NCI-H146 (cell line): Measurements from ENCODE around the gene EEPD1.

Experiments used
- DNase-seq: peaks from one replicate; lab custom pipeline; 2025; lab: John Stamatoyannopoulos, UW

The EEPD1 gene

GRCh38 chr7:36300696-36301350, 147.8 kb downstream of the EEPD1 start:
- DNase-seq: no peak

GRCh38 chr7:36301914-36302771, 149.1 kb downstream of the EEPD1 start:
- DNase-seq: no peak

GRCh38 chr7:36303202-36304098, 150.4 kb downstream of the EEPD1 start:
- peak; percentile 59 for DNase-seq

GRCh38 chr7:36304099-36304425, 151.0 kb downstream of the EEPD1 start:
- no peak for DNase-seq

GRCh38 chr7:36305226-36305625, 152.2 kb downstream of the EEPD1 start:
- no peak for DNase-seq

GRCh38 chr7:36305648-36306047, 152.6 kb downstream of the EEPD1 start:
- no peak for DNase-seq

- no peak for DNase-seq
Measured at GRCh38 chr7:36306222-36306621, 153.2 kb downstream of the EEPD1 start.

GRCh38 chr7:36306722-36307121, 153.7 kb downstream of the EEPD1 start:
- no peak for DNase-seq

GRCh38 chr7:36308031-36308430, 155.0 kb downstream of the EEPD1 start:
- no peak for DNase-seq

- no peak for DNase-seq
Measured at GRCh38 chr7:36309301-36309700, 156.2 kb downstream of the EEPD1 start.

- DNase-seq: no peak
Measured at GRCh38 chr7:36309716-36310115, 156.7 kb downstream of the EEPD1 start.

- DNase-seq: no peak
Measured at GRCh38 chr7:36310897-36311296, 157.8 kb downstream of the EEPD1 start.

GRCh38 chr7:36311539-36311938, 158.5 kb downstream of the EEPD1 start:
- DNase-seq: no peak

GRCh38 chr7:36312064-36312914, 159.2 kb downstream of the EEPD1 start:
- DNase-seq: no peak

GRCh38 chr7:36312915-36313334, 159.9 kb downstream of the EEPD1 start:
- no peak for DNase-seq

- no peak for DNase-seq
Measured at GRCh38 chr7:36313607-36314006, 160.6 kb downstream of the EEPD1 start.

GRCh38 chr7:36314491-36314890, 161.4 kb downstream of the EEPD1 start:
- DNase-seq: no peak

GRCh38 chr7:36315309-36315944, 162.4 kb downstream of the EEPD1 start:
- DNase-seq: no peak

- DNase-seq: no peak
Measured at GRCh38 chr7:36316319-36316718, 163.3 kb downstream of the EEPD1 start.

GRCh38 chr7:36317276-36317675, 164.2 kb downstream of the EEPD1 start:
- no peak for DNase-seq

GRCh38 chr7:36318116-36318515, 165.1 kb downstream of the EEPD1 start:
- no peak for DNase-seq
